ENCODE results near the gene SH3YL1. TPM values are rescaled to one million over a fixed set of nuclear protein-coding genes. Genes with fewer than 3 reads are reported as not detected.

The SH3YL1 gene
- total RNA-seq, 1 donor from 2014 or later, result 196 TPM

DNA sequence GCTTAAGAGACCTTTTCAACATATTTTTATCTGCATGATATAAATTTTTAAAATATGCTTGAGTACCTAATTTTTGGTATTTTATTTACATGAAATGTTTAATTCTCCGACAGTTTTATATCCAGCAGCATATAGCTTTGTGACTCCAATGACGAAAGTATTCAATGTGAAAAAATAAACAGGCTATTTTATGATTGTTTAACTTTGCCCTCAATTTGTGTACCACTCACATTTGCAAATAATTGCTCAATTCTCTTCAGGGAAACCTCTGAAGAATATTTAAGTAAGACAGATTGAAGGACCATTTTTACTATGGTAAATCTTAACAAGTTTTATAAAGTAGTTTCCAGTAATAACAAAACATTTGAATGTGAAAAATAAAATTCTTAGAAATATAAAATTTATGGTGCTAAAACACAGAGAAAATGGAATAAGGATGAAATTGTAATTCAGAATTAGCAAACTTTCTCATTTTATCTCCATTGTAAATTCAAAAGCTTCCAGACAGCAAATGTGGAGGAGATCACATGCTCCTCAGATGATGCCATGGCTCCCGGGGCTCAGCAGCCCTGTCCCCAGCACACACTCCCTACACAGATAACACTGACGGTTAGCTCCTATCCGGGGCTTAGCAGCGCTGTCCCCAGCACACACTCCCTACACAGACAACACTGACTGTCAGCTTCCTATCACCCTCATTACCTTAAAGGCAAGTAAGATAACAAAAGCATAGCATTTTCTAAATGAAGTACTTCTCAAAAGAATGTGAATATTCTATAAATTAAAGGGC is 39.7 kb downstream of the SH3YL1 start:
- DNase-seq (ENCODE audit: low spot score), result no peak

DNA sequence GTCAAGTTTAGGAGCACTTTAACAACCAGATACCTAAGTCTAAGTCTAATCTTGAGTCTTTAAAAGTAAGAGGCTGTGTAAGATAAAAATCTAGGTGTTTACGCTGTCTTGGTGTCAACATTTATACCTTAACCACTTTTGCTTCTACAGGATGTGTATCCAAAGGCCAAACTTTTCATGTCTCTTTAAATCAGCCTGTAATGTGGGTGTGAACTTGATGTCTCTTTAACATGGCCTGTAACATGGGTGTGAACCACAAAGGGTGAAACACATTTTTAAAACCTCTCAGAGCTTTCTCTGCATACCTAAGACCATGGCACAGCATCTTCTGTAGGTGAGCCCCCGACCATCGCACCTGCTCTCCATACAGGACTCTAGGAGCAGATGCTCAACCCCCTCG is 40.4 kb downstream of the SH3YL1 start:
- no peak for DNase-seq (ENCODE audit: low spot score)

DNA sequence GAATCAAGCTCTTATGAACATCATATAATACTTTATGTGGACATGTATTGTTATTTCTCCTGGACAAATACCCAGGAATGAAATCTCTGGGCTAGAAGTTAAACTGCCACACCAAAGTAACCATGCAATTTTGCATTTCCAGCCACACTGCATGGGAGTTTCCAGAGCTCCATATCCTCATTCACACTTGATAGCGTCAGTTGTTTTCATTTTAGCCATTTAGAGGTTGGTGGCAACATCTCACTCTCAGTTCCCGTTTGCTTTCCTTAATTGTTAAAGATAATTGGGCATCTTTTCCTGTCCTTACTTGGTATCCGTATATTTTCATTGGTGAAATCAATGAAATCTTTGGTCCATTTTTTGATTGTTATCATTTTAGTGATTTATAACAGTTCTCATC is 47.8 kb downstream of the SH3YL1 start:
- no peak for DNase-seq (ENCODE audit: low spot score)

DNA sequence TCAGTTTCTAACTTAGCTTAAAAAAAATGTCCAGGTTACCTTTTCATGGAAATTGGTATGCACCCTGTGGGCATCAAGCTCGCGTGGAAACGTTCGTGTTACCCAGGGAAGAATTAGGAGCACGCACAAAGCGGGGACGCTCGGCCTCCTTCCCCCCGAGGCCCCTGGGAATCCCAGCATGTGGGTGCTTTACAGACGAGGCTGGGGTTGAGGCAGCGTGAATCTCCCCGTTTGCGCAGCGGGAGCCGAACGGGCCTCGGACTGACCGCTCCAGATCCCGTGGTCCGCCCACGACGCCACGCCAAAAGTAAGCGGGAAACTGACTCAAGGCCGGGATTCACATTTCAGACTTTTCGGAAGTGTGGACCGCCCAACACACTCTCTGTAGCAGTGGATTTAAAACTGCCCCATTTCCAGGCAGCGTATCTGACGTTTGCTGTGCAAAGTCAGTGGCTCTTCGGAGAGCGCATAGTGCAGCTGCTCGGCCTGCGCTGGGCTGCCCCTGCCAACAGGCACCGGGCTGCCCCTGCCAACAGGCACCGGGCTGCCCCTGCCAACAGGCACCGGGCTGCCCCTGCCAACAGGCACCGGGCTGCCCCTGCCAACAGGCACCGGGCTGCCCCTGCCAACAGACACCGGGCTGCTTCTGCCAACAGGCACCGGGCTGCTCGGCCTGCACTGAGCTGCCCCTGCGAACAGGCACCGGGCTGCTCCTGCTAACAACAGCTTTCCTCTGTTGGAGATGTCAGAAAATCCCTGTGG is 49.7 kb downstream of the SH3YL1 start:
- DNase-seq (ENCODE audit: low spot score), result no peak

DNA sequence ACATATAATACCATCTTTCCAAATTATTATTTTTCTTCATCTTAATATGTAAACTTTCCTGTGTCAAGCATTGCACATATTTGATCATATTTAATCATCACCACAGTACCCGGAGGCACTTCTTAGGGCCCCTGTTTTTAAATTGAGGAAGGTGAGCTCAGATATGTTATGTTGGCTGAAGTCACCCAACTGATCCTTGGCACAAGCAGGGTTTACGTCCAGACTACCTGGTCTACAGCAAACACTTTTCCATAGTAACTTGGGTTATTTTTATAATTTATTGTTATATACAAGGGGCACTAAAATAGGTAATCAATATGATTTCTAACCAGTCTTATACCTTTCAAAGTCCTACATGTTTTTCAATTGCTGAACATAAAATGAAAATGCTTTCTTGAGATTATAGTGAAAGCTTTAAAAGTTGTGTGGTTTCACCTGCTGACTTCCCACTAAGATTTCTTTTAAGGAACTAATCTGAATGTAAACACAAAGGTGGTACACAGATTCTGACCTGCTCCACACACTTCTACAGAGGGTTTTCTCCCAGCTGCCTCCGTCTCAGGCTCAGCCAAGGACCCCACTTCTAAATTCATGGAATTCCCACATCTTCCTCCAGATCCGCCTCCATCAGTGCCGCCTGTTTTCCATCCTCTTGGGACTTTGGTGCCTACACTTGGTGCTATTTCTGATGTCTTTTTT is 52.2 kb downstream of the SH3YL1 start:
- DNase-seq (ENCODE audit: low spot score), result no peak

DNA sequence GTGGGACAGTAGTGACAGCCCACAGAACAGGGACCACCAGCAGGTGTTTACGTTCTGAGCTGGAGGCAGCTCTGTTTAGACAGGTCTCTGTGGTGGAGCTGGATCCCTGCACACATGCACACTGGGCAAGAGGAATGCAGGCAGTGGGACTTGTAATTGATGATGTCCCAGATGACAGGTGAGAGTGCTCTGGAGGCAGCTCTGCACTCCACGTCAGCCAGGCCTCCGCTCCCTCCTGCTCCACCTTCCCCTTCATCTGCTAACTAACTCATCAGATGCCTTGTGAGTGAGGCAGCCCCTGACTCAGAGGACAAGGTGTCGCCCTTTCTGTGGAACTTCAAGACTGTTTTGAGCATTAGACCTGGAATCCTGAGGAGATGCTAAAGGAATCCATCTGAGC is 53.2 kb downstream of the SH3YL1 start:
- DNase-seq (ENCODE audit: low spot score), result no peak

DNA sequence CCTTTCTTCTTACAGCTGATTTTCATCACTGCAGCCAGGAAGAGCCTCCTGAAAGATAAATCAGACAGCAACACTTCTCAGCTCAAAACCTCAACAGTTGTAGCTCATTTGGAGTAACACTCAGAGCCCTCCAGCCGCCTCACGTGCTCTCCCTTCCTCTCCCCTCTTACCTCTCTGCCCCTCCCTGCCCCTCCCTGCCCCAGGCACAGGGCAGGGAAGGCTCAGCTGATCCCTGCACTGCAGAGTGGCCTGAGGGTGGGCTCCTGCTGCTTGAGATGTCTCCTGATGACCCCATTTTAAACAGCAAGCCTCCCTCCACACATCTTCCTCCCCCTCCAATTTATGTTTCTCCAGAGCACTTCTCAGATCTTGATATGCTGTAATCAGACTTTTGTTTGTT is 54.4 kb downstream of the SH3YL1 start:
- DNase-seq (ENCODE audit: low spot score), result no peak

DNA sequence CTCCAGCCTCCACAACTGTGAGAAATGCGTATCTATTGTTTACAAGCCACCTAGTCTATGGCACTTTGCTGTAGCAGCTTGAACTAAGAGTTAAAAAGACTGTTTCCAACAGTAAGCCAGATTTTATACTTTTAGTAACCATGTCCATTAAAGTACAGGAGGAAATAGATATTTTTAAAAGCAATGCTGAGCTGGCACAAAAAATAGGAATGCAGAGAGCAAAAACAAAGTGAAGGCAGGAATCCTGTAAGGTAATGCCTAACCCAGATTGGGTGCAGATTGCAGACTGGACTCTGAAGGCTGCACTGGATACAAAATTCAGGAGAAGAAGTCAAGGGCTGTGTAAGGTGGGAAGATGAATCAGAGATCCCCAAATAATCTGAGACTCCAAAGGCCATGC is 55.5 kb downstream of the SH3YL1 start:
- DNase-seq (ENCODE audit: low spot score), result no peak

DNA sequence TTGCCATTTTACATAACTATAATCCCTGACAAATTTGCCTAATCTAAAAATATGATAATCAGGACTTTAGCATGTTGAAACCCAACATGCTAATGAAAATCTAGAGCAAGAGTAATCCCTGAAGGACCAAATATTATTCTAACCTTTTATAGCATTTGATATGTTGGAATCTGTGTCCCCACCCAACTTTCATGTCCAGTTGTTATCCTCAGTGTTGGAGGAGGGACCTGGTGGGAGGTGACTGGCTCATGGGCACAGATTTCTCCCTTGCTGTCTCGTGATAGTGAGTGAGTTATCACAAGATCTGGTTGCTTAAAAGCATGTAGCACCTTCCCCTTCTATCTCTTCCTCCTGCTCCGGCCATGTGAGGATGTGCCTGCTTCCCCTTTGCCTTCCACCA is 59.8 kb downstream of the SH3YL1 start:
- DNase-seq (ENCODE audit: low spot score), result no peak

DNA sequence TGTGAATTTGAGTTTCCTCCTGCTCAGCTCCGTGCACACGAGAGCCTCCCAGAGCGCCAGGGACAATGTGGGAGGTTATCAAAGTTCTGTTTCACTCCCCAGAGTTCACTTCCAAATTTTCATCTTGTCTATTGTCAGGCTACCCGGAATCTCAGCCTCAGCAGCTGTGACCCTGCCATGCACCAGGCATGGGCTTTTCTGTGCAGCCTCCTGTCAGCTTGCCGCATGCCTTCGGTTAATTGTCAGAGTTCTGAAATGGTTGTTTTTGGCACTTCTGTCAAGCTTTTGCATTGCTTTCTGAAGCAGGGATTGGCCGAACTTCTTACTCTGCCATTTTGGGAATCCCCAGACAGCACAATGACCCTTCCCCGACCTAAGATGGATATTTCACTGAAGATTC is 60.4 kb downstream of the SH3YL1 start:
- DNase-seq (ENCODE audit: low spot score), result no peak

DNA sequence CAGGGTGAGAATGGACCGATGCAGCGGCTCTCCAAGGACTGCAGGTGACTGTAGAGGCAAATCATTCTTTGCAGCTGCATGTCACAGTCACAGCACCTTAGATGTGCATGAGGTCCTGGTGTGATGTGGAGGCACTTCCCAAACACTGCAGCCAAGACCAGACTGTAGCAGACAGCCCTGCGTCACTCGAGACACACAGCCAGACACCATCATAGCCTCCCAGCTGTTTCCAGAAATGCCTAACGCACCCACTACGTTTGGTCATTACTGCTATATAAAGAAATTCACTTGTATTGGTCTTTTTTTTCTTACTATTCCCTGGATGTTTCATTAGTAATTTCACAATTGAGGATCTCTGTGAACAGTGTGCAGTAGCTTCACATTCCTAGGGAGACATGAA is 60.9 kb downstream of the SH3YL1 start:
- DNase-seq (ENCODE audit: low spot score), result no peak

DNA sequence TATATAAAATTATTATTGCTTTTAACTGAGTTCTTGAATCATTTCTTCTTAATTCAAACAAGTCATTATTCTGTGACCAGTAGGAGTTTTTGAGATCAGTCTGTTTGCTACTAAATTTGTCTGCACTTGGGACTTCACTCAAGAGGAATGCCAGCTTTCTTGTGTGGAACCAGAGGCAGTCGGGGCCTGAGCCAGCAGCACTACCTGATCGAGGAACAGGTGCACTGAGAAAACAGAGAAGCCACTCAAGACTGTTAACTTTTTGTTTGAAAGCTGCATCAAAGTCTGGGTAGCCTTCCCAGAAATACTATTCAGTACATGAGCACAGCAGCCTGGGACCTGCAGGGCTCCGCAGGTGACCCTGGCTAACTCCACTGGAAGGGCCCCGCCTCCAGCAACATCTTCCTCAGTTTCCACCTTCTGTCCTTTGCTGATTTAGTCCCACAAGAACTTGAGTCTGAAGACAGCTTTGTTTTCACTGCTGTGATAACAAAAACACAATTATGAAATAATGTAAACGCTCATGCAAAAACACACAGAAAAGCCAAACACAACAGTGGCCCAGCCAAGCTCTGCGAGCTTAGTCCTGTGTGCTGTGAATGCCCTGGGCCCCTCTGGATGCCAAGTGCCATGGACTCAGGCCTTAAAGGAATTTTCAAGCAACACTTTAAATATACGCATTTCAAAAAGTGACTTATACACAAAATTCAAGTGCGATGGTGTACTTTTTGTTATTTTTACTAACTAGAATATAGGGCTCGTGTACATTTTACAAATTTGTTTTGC is 62.0 kb downstream of the SH3YL1 start:
- DNase-seq (ENCODE audit: low spot score), result no peak

DNA sequence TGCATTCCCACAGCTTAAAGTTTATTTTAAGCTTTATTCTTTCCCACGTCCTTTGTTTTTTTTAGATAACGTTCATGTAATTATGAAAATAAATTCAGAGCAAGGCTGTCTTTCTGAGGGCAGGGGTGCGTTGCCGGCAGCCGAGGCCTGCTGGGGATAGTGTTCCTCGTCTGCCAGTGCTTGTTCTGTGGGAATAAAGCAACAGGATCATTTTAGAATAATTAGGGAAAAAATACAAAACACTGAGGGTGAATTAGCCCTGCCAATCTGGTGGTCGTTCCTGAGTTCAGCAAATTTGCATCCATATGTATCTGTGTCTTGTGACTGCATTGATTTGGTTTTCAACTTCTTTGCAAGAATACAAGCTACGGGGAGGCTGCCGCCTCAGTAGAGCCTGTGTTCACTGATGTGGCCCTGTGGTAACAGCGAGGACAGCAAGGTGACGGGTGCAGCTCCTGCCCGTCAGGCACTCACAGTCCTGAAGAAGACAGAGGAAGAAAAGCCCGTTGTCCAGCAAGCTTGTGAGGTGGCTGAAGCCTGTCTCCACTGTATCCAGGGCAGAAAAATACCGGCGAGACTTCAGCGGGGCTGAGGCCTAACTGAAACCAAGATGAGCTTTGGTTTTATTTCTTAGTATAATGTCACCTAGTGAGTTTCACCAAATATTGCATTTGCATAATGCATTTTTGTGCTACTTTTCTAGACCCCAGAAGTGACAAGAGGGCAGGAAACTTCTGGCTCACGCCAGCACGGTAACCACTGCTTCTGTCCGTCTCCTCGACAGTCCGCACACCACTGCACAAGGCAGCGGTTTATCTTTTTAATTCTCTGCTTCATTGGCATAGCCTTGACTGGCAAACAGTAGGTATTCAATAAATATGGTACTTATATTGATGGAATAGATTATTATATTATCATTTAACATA is 64.5 kb downstream of the SH3YL1 start:
- DNase-seq (ENCODE audit: low spot score), result no peak

DNA sequence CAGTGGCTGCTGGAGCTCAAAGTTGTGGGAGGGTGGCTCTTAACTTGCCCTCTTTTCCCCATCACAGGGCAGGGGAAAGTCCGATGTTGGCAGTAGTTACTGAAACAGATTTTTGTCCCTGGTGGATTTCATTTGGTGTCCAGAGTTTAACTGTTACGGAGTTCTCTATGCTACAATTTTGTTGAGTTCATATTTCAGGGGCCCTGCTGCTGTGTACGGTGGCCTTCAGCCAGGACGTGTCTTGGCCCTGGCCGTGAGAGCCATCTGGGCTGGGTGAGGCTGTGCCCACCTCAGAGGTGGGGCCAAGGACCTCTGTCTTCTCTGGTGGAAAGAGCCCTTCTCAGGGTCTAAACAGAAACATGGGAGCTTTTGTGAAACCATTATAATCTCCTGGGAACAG is 67.4 kb downstream of the SH3YL1 start:
- DNase-seq (ENCODE audit: low spot score), result no peak

DNA sequence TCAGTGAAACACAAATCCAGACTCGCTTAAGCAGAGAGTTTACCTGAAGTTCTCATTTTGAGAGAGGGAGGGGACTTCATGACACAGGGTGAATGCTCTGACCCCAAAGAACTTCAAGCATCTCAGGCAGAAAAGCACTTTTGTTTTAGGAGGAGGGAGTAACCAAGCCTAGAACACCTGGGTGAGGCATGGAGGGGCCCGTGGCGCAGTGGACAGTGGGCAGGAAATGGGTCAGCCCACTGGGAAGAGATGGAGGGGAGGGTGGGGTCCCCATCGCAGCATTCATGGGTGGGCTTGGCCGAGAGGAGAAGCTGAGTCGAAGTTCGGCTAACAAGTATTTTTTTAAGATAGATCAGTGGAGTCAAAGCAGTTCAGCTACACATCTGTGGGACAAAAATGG is 67.9 kb downstream of the SH3YL1 start:
- no peak for DNase-seq (ENCODE audit: low spot score)

DNA sequence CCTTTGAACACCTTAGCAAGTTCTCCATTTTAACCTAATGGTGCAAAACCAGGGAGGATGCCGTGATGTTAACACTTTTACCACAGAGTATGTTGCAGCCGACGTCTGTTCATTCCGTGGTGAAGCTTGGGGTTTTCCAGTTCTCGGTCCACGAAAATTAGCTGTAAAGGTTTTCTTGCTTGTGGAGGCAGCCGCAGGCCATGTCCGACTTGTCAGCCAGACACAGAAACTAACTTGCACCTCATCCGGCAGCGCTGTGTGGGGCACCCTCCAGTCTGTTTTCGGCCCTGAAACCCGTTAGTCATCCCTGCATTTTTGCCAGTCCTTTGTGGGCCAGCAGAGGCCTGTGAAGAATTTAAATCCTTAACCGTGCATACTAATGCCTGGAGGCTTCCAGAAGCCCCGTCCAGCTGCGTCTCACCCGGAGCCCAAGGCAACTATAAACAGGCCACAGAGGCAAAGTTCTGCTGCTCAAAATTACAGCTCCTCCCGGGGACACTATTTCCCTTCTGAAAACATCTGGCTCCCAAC is 70.6 kb downstream of the SH3YL1 start:
- no peak for DNase-seq (ENCODE audit: low spot score)

DNA sequence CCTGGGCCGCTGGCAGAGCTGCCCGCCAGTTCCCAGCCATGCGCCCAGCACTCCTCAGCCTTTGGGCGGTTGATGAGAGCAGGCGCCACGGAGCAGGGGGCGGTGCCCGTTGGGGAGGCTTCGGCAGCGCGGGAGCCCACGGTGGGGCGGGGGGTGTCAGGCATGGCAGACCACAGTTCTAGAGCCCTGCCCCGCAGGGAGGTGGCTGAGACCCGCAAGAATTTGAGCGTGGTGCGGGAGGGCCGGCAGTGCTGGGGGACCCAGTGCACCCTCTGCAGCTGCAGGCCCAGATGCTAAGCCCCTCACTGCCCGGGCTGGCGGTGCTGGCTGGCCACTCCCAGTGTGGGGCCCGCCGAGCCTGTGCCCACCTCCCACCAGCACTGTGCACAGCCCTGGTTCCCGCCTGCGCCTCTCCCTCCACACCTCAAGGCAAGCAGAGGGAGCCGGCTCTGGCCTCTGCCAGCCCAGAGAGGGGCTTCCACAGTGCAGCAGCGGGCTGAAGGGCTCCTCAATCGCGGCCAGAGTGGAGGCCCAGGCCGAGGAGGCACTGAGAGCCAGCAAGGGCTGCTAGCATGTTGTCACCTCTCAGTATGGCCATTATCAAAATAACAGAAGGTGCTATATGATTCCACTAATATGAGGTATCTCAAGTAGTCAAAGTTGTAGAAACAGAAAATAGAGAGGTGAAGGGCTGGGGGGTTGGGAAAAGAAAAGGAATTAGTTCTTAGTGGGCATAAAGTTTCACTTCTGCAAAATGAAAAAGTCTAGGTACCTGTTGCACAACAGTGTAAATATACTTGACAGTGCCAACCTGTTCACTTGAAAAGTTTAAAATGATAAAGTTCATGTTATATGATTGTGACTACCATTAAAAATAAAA is 72.3 kb downstream of the SH3YL1 start:
- no peak for DNase-seq (ENCODE audit: low spot score)

DNA sequence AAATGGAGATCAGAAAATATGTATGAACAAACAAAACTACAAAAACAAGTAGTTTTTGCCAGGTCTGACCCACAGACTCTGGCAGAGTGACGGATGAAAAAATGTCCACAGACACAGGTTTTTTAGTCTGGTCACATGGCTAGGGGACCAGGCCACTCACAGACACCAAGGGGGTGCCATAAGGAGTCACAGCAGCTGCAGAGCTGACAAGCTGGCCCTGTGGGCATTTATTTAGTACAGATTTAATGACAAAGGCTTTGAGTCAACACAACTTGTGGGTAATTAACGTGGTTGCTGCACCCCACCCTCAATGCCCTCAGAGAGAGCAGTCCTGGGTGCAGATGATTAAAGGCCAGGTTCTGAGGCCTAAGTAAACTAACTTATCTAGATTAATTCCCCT is 76.0 kb downstream of the SH3YL1 start:
- DNase-seq (ENCODE audit: low spot score), result no peak

DNA sequence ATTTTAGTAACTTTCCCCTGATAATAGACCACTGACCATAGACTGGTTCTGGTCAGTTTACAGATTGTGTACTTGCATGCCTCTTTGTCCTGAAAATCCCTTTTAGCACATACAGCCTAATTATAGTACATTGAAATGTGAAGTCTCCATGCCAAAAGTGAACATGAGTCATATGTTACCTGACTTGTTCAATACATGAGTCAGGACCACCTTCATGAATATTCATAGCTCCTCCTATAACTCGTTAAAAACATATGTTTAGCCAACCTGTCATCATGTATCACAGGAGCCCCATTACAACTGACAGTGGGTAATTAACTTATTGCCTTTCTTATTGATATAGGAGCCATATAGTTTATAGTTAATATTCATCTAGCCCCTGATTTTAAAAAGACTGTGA is 78.6 kb downstream of the SH3YL1 start:
- no peak for DNase-seq (ENCODE audit: low spot score)

DNA sequence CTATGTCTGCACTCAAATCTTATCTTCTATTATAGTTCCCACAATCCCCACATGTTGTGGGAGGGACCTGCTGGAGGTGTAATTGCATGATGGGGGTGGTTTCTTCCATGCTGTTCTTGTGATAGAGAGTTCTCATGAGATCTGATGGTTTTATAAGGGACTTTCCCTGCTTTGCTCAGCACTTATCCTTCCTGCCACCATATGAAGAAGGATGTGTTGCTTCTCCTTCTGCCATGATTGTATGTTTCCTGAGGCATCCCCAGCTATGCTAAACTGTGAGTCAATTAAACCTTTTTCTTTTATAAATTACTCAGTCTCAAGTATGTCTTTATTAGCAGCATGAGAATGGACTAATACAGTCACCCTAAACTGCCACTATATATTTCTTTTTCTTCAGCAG is 79.1 kb downstream of the SH3YL1 start:
- DNase-seq (ENCODE audit: low spot score), result no peak

Data from mucosa of gallbladder (tissue), 1 donor.